Vagina (tissue), 2 donors: Measurements from ENCODE around the gene FOXP2. TPM values are rescaled to one million over a fixed set of nuclear protein-coding genes. Genes with fewer than 3 reads are reported as not detected.

ENCODE experiments used
- DNase-seq, 2 donors: peaks; one replicate each; pipeline ENCODE4 v3.0.0-alpha.2; 2017; ENCODE audit errors: extremely low spot score in 2 of 2
- H3K27ac ChIP-seq: fragments of 200-600 bp; sonication (generic); one replicate; pipeline ENCODE4 v1.5.1; 2019
- H3K27me3 ChIP-seq: fragments of 200-600 bp; sonication (generic); one replicate; pipeline ENCODE4 v1.5.1; 2019
- H3K36me3 ChIP-seq, 2 donors: fragments of 200-600 bp; sonication (generic); one replicate each; pipeline ENCODE4 v1.5.1; 2017 to 2019
- H3K4me1 ChIP-seq: fragments of 200-600 bp; sonication (generic); one replicate; pipeline ENCODE4 v1.5.1; 2019
- H3K4me3 ChIP-seq, 2 donors: fragments of 200-600 bp; sonication (generic); 1 replicate in 1 of 2; 2 replicates in 1 of 2; pipeline ENCODE4 v1.5.1; 2016 to 2019
- H3K9me3 ChIP-seq: fragments of 200-600 bp; sonication (generic); one replicate; pipeline ENCODE4 v1.5.1; 2019
- POLR2A ChIP-seq, 2 donors: fragments of 450-650 bp; IDR thresholded peaks; one replicate each; pipeline ENCODE4 v1.6.1; 2017; ENCODE audit warnings: antibody characterized with exemption in 2 of 2, mild to moderate bottlenecking in 2 of 2, moderate library complexity in 2 of 2
- POLR2AphosphoS5 ChIP-seq, 2 donors: sonication (generic); formaldehyde crosslinking; IDR thresholded peaks; one replicate each; pipeline ENCODE4 v1.9.0; 2017; ENCODE audit warnings: antibody characterized with exemption in 2 of 2, mild to moderate bottlenecking in 2 of 2, low read depth in 1 of 2; ENCODE audit not compliant: insufficient read depth in 1 of 2
- intact Hi-C: fragments of 100-400 bp; cut with DNase I; formaldehyde crosslinking; loops from one replicate; pipeline ENCODE4 v1.15.1; 2023
- microRNA-seq: library from miRNA; unstranded; fragments of <30 nt; microRNA quantifications from one replicate; pipeline ENCODE4, GENCODE V29; 2017; ENCODE audit warnings: borderline number of aligned reads, borderline replicate concordance
- small RNA-seq: library from RNA; depleted of rRNA; stranded (forward); fragments of <200 nt; gene quantifications from one replicate; pipeline ENCODE3, GENCODE V24; 2016
- total RNA-seq: library from RNA; depleted of rRNA; stranded (reverse); fragments of >200 nt; gene quantifications from one replicate; pipeline ENCODE4 v1.2.3, GENCODE V29; 2016
- TF ChIP-seq, protein P1 (sequence below), 3 experiments: fragments of 450-650 bp in 2 of 3; fragments of 200-600 bp in 1 of 3; sonication (generic) in 1 of 3; IDR thresholded peaks; one replicate each; pipeline ENCODE4 v1.5.1; 2017 to 2019; ENCODE audit warnings: antibody characterized with exemption in 3 of 3, mild to moderate bottlenecking in 2 of 3, moderate library complexity in 2 of 3

Gene FOXP2
- total RNA-seq, 1 donor from 2014 or later, result 29.7 TPM

DNA sequence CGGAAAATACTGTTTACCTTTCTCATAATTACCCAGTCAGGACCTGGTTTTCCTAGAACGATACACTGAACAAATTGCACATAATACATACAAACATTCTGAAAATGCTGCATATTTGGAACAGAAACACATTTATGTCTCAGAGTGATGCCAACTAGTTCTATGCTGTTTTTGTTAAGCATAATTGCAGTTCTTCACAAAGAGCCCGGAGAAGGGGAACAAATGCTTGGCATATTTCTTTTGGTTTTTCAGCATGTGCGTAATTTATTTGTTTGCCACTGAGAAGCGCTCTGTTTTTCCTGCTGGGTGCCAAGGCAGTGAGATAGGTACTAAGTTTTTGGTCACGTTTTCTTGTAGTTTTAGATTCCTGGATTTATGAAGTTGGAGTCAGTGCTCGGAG is 326.3 kb downstream of the FOXP2 start:
- intact Hi-C loops, result no loop called here
- no peak for DNase-seq
- no peak for TF ChIP-seq POLR2AphosphoS5 (IDR thresholded peaks at IDR 0.05; ENCODE audit: insufficient read depth in 1 of 2, low read depth in 1 of 2)
- no peak for TF ChIP-seq POLR2A (IDR thresholded peaks at IDR 0.05)
- TF ChIP-seq, protein P1, sequence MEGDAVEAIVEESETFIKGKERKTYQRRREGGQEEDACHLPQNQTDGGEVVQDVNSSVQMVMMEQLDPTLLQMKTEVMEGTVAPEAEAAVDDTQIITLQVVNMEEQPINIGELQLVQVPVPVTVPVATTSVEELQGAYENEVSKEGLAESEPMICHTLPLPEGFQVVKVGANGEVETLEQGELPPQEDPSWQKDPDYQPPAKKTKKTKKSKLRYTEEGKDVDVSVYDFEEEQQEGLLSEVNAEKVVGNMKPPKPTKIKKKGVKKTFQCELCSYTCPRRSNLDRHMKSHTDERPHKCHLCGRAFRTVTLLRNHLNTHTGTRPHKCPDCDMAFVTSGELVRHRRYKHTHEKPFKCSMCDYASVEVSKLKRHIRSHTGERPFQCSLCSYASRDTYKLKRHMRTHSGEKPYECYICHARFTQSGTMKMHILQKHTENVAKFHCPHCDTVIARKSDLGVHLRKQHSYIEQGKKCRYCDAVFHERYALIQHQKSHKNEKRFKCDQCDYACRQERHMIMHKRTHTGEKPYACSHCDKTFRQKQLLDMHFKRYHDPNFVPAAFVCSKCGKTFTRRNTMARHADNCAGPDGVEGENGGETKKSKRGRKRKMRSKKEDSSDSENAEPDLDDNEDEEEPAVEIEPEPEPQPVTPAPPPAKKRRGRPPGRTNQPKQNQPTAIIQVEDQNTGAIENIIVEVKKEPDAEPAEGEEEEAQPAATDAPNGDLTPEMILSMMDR (IDR thresholded peaks at IDR 0.05), result no peak
- H3K9me3 ChIP-seq, result no peaks in the 10 kb centered on the region
- H3K27ac ChIP-seq, result no peak overlapping the region
- no peaks in the 10 kb centered on the region for H3K4me1 ChIP-seq
- H3K36me3 ChIP-seq, result no peaks in the 10 kb centered on the region
- H3K27me3 ChIP-seq, result no peaks in the 10 kb centered on the region
- H3K4me3 ChIP-seq, result no peak overlapping the region

DNA sequence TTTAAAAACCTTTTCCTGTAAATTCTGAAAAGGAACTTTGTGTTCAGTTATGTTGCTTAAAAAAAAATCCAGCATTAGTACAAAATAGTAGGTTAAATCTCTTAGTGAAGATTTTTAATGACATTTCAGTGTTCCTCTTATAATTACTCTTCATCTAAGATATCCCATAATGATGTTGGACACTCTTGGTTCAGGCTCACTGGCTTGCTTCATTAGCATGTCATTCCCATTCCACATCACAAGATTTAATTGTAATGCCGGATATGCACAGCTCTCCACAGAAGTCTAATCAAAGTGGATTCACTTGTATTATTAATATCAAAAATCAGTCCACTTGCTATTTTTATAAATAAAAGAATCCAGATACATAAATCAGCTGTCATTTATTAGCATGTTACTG is 327.3 kb downstream of the FOXP2 start:
- TF ChIP-seq, protein P1 (IDR thresholded peaks at IDR 0.05), result no peak
- TF ChIP-seq POLR2AphosphoS5 (IDR thresholded peaks at IDR 0.05; ENCODE audit: insufficient read depth in 1 of 2, low read depth in 1 of 2), result no peak
- TF ChIP-seq POLR2A (IDR thresholded peaks at IDR 0.05), result no peak
- intact Hi-C loops, result no loop called here
- Histone ChIP-seq H3K27me3 (no peaks in the 10 kb centered on the region), H3K4me1 (no peaks in the 10 kb centered on the region), H3K36me3 (no peaks in the 10 kb centered on the region), H3K9me3 (no peaks in the 10 kb centered on the region), H3K27ac (no peak overlapping the region), H3K4me3 (no peak overlapping the region)
- DNase-seq, result no peak

Small RNA genes within 50 kb of the gene (microRNA-seq; reads per million reads assigned to microRNA genes)
- gene MIR3666, result not detected

Small RNA genes within 50 kb of the gene (small RNA-seq; reads per million reads assigned to genes)
- gene MIR3666, result not detected
- not detected for gene RNA5SP238
